Fibroblast of skin of right quadriceps (primary cell): ENCODE results near the gene RYR2.
A peak's percentile ranks its signal among the peaks of the same experiment; 100 is the strongest.
"Not testable (repeated sequence)": the region's sequence is repeated elsewhere in the genome, so short reads cannot be mapped to it uniquely, and the experiment has no call there.

Experiments
- DNase-seq: peaks from one replicate; pipeline ENCODE4 v3.0.0-alpha.2; 2013

RYR2 gene

GRCh38 chr1:237279629-237280028 lies 237.6 kb downstream of the RYR2 start:
- no peak for DNase-seq

- DNase-seq = no peak
Measured at GRCh38 chr1:237281481-237281880, 239.5 kb downstream of the RYR2 start.

- no peak for DNase-seq
Measured at GRCh38 chr1:237282208-237282783, 240.3 kb downstream of the RYR2 start.

GRCh38 chr1:237287876-237288521 lies 246.0 kb downstream of the RYR2 start:
- DNase-seq = no peak

- DNase-seq = no peak
Measured at GRCh38 chr1:237293804-237294203, 251.8 kb downstream of the RYR2 start.

GRCh38 chr1:237296861-237297260 lies 254.9 kb downstream of the RYR2 start:
- DNase-seq = no peak

- DNase-seq = no peak
Measured at GRCh38 chr1:237300642-237301041, 258.7 kb downstream of the RYR2 start.

- no peak for DNase-seq
Measured at GRCh38 chr1:237303929-237304328, 261.9 kb downstream of the RYR2 start.

GRCh38 chr1:237306726-237307125 lies 264.7 kb downstream of the RYR2 start:
- no peak for DNase-seq

- DNase-seq = no peak
Measured at GRCh38 chr1:237309595-237310118, 267.7 kb downstream of the RYR2 start.

GRCh38 chr1:237316352-237316751 lies 274.4 kb downstream of the RYR2 start:
- no peak for DNase-seq

GRCh38 chr1:237318748-237319147 lies 276.8 kb downstream of the RYR2 start:
- DNase-seq = no peak

GRCh38 chr1:237320890-237321289 lies 278.9 kb downstream of the RYR2 start:
- no peak for DNase-seq

- DNase-seq = no peak
Measured at GRCh38 chr1:237324226-237324625, 282.2 kb downstream of the RYR2 start.

GRCh38 chr1:237327061-237327460 lies 285.1 kb downstream of the RYR2 start:
- DNase-seq = no peak

- no peak for DNase-seq
Measured at GRCh38 chr1:237340892-237341291, 298.9 kb downstream of the RYR2 start.

GRCh38 chr1:237341391-237341790 lies 299.4 kb downstream of the RYR2 start:
- DNase-seq = no peak

GRCh38 chr1:237342730-237343129 lies 300.7 kb downstream of the RYR2 start:
- no peak for DNase-seq

- no peak for DNase-seq
Measured at GRCh38 chr1:237352747-237353146, 310.8 kb downstream of the RYR2 start.

- DNase-seq = no peak
Measured at GRCh38 chr1:237353918-237354317, 311.9 kb downstream of the RYR2 start.

GRCh38 chr1:237355022-237355421 lies 313.0 kb downstream of the RYR2 start:
- no peak for DNase-seq

GRCh38 chr1:237358555-237358954 lies 316.6 kb downstream of the RYR2 start:
- no peak for DNase-seq

- no peak for DNase-seq
Measured at GRCh38 chr1:237367758-237368157, 325.8 kb downstream of the RYR2 start.

GRCh38 chr1:237371477-237371876 lies 329.5 kb downstream of the RYR2 start:
- not testable (repeated sequence) for DNase-seq

- peak; percentile 76 for DNase-seq
Measured at GRCh38 chr1:237383791-237384190, 341.8 kb downstream of the RYR2 start.
